RWPE1 (cell line): ENCODE measurements around the gene OR52N2.

Experiments used
- CTCF ChIA-PET: fragments of 350-600 bp; sonication (Branson Sonifier 250); formaldehyde crosslinking; extraction: SDS; loops from one replicate; lab custom pipeline; 2021; lab: Yijun Ruan, JAX
- POLR2A ChIA-PET: fragments of 400-600 bp; formaldehyde crosslinking; extraction: SDS; loops from one replicate; lab custom pipeline; 2020; ENCODE audit warnings: antibody characterized with exemption; ENCODE audit not compliant: low non-redundant PET; lab: Yijun Ruan, JAX
- DNase-seq: peaks from one replicate; pipeline ENCODE4 v3.0.0; 2012; ENCODE audit warnings: low spot score
- H3K27ac ChIP-seq: fragments of 450-650 bp; 2 replicates; pipeline ENCODE4 v1.5.1; 2017
- TF ChIP-seq, protein P1 (sequence below): fragments of 450-650 bp; conservative IDR thresholded peaks from 2 replicates; pipeline ENCODE4 v1.5.1; 2017; ENCODE audit warnings: low read depth, mild to moderate bottlenecking

Gene OR52N2

DNA sequence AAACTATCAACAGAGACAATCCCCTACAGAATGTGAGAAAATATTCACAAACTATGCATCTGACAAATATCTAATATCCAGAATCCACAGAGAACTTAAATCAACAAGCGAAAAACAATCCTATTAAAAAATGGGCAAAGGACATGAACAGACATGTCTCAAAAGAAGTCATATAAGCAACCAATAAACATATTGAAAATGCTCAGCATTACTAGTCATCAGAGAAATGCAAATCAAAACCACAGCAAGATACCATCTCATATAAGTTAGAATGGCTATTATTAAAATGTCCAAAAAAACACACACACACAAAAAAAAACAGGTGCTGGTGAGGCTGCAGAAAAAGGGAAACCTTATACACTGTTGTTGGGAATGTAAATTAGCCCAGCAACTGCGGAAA is 57.1 kb downstream of the OR52N2 start:
- ChIA-PET POLR2A (no interaction called here), CTCF (interaction anchor here (0.6 kb wide), 1 partner anchor 24 kb away, joined by 3 read pairs; no protein-coding TSS in a partner anchor)
- DNase-seq: no peak
- TF ChIP-seq, protein P1, sequence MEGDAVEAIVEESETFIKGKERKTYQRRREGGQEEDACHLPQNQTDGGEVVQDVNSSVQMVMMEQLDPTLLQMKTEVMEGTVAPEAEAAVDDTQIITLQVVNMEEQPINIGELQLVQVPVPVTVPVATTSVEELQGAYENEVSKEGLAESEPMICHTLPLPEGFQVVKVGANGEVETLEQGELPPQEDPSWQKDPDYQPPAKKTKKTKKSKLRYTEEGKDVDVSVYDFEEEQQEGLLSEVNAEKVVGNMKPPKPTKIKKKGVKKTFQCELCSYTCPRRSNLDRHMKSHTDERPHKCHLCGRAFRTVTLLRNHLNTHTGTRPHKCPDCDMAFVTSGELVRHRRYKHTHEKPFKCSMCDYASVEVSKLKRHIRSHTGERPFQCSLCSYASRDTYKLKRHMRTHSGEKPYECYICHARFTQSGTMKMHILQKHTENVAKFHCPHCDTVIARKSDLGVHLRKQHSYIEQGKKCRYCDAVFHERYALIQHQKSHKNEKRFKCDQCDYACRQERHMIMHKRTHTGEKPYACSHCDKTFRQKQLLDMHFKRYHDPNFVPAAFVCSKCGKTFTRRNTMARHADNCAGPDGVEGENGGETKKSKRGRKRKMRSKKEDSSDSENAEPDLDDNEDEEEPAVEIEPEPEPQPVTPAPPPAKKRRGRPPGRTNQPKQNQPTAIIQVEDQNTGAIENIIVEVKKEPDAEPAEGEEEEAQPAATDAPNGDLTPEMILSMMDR: no peak
- H3K27ac ChIP-seq: no peak overlapping the region
